Stimulated activated CD8-positive, alpha-beta memory T cell treated with anti-CD3 and anti-CD28 coated beads, Interleukin-7, amount 100 ng/mL, for 48 hours (primary cell): ENCODE results near the gene CCDC38.

Source experiments
- DNase-seq, 2 donors: peaks; one replicate each; pipeline ENCODE4 v3.0.0-alpha.2; 2020; ENCODE audit warnings: low read depth in 1 of 2; ENCODE audit errors: extremely low read depth in 1 of 2

CCDC38 gene

GRCh38 chr12:95963096-95963495 is 20.7 kb upstream of the CCDC38 start:
- no peak for DNase-seq

GRCh38 chr12:95962222-95962621 is 19.8 kb upstream of the CCDC38 start:
- no peak for DNase-seq

- no peak for DNase-seq
Measured at GRCh38 chr12:95960241-95960640, 17.8 kb upstream of the CCDC38 start.

GRCh38 chr12:95959107-95959506 is 16.7 kb upstream of the CCDC38 start:
- no peak for DNase-seq

- no peak for DNase-seq
Measured at GRCh38 chr12:95956557-95957145, 14.2 kb upstream of the CCDC38 start.

GRCh38 chr12:95955549-95956159 is 13.2 kb upstream of the CCDC38 start:
- DNase-seq = no peak

GRCh38 chr12:95953000-95953399 is 10.6 kb upstream of the CCDC38 start:
- DNase-seq = no peak

- no peak for DNase-seq
Measured at GRCh38 chr12:95951515-95951914, 9.1 kb upstream of the CCDC38 start.

- DNase-seq = no peak
Measured at GRCh38 chr12:95949477-95950206, 7.2 kb upstream of the CCDC38 start.

- DNase-seq = no peak
Measured at GRCh38 chr12:95944108-95944704, 1.8 kb upstream of the CCDC38 start.

GRCh38 chr12:95943330-95943842 is 972 bp upstream of the CCDC38 start, which contains the start of gene AMDHD1:
Gene AMDHD1 (plus strand): TSS chr12:95943331. CDS start chr12:95943399, 68 bp downstream.
- DNase-seq = peak; percentile 36 to 41

- DNase-seq = no peak
Measured at GRCh38 chr12:95942101-95942523, 302 bp downstream of the CCDC38 start.

GRCh38 chr12:95940514-95940913 is 1.9 kb downstream of the CCDC38 start:
- DNase-seq = no peak

GRCh38 chr12:95922231-95922630 is 20.2 kb downstream of the CCDC38 start:
- DNase-seq = no peak

- no peak for DNase-seq
Measured at GRCh38 chr12:95919110-95919509, 23.3 kb downstream of the CCDC38 start.

- DNase-seq = no peak
Measured at GRCh38 chr12:95918194-95918993, 24.0 kb downstream of the CCDC38 start.

GRCh38 chr12:95909871-95910270 is 32.5 kb downstream of the CCDC38 start:
- DNase-seq = no peak

GRCh38 chr12:95908573-95908972 is 33.8 kb downstream of the CCDC38 start:
- DNase-seq = no peak

GRCh38 chr12:95898081-95898480 is 44.3 kb downstream of the CCDC38 start:
- DNase-seq = no peak

GRCh38 chr12:95896846-95897245 is 45.6 kb downstream of the CCDC38 start:
- DNase-seq = no peak

- DNase-seq = no peak
Measured at GRCh38 chr12:95890958-95891357, 51.5 kb downstream of the CCDC38 start.
